Keratinocyte (primary cell): Measurements from ENCODE around the gene CTSA. TPM values are rescaled to one million over a fixed set of nuclear protein-coding genes. Genes with fewer than 3 reads are reported as not detected.

Source experiments
- DNase-seq: peaks from one replicate; pipeline ENCODE4 v3.0.0-alpha.2; 2011; ENCODE audit warnings: low read depth, missing footprints, low spot score
- FAIRE-seq: peaks from 2 replicates; lab custom pipeline; 2011; peaks lifted over from hg19 to GRCh38; lab: Jason Lieb, UNC
- H2AFZ ChIP-seq: 2 replicates; pipeline ENCODE4 v1.6.0; 2012; ENCODE audit warnings: low read length, control low read depth, inconsistent platforms; ENCODE audit not compliant: control insufficient read depth
- H3K27ac ChIP-seq: 2 replicates; pipeline ENCODE4 v1.5.1; 2011; ENCODE audit warnings: low read length; ENCODE audit not compliant: control insufficient read depth, insufficient read depth
- H3K27me3 ChIP-seq: 3 replicates; pipeline ENCODE4 v1.6.0; 2011; ENCODE audit warnings: low read length; ENCODE audit not compliant: control insufficient read depth, insufficient read depth; ENCODE audit errors: extremely low read depth
- H3K36me3 ChIP-seq, 2 experiments: 2 replicates in 1 of 2; 3 replicates in 1 of 2; pipeline ENCODE4 v1.5.1; 2011; ENCODE audit warnings: low read length in 2 of 2, mild to moderate bottlenecking in 1 of 2; ENCODE audit not compliant: control insufficient read depth in 2 of 2, insufficient read depth in 2 of 2; ENCODE audit errors: extremely low read depth in 1 of 2
- H3K4me1 ChIP-seq: 3 replicates; pipeline ENCODE4 v1.5.1; 2011; ENCODE audit warnings: low read length; ENCODE audit not compliant: control insufficient read depth, insufficient read depth; ENCODE audit errors: extremely low read depth
- H3K4me2 ChIP-seq: 3 replicates; pipeline ENCODE4 v1.6.0; 2011; ENCODE audit warnings: low read depth, low read length; ENCODE audit not compliant: control insufficient read depth, insufficient read depth; ENCODE audit errors: extremely low read depth
- H3K4me3 ChIP-seq, 3 experiments: fragments of 200-600 bp in 1 of 3; sonication (generic) in 1 of 3; 2 replicates in 2 of 3; 3 replicates in 1 of 3; pipeline ENCODE4 v1.5.1; 2011 to 2016; ENCODE audit warnings: low read length in 3 of 3, mild to moderate bottlenecking in 3 of 3, control low read depth in 2 of 3, inconsistent platforms in 1 of 3, low read depth in 1 of 3, mixed read lengths in 1 of 3, mixed run types in 1 of 3, moderate library complexity in 1 of 3; ENCODE audit not compliant: control insufficient read depth in 2 of 3, insufficient read depth in 2 of 3; ENCODE audit errors: extremely low read depth in 1 of 3
- H3K79me2 ChIP-seq: 2 replicates; pipeline ENCODE4 v1.6.0; 2012; ENCODE audit warnings: low read length; ENCODE audit not compliant: control insufficient read depth, insufficient read depth
- H3K9ac ChIP-seq: 3 replicates; pipeline ENCODE4 v1.6.0; 2011; ENCODE audit warnings: low read length; ENCODE audit not compliant: control insufficient read depth, insufficient read depth; ENCODE audit errors: extremely low read depth
- H3K9me1 ChIP-seq: 3 replicates; pipeline ENCODE4 v1.6.0; 2011; ENCODE audit warnings: low read length; ENCODE audit not compliant: control insufficient read depth, insufficient read depth; ENCODE audit errors: extremely low read depth
- H3K9me3 ChIP-seq: 2 replicates; pipeline ENCODE4 v1.5.1; 2012; ENCODE audit warnings: low read depth, low read length; ENCODE audit not compliant: control insufficient read depth
- H4K20me1 ChIP-seq: 3 replicates; pipeline ENCODE4 v1.6.0; 2011; ENCODE audit warnings: low read length; ENCODE audit not compliant: control insufficient read depth, insufficient read depth; ENCODE audit errors: extremely low read depth
- CTCF ChIP-seq, 3 experiments: IDR thresholded peaks in 1 of 3; conservative IDR thresholded peaks in 1 of 3; optimal IDR thresholded peaks in 1 of 3; 2 replicates in 2 of 3; 3 replicates in 1 of 3; pipeline versions ENCODE3 to v1.5.1; 2011; ENCODE audit warnings: low read length in 3 of 3, mild to moderate bottlenecking in 3 of 3, moderate library complexity in 2 of 3, control low read depth in 1 of 3, inconsistent platforms in 1 of 3; ENCODE audit not compliant: insufficient read depth in 2 of 3; ENCODE audit errors: extremely low read depth in 1 of 3
- EZH2 ChIP-seq: IDR thresholded peaks from one replicate; pipeline ENCODE4 v1.6.1; 2012; ENCODE audit warnings: inconsistent platforms, mild to moderate bottlenecking, low read length, moderate library complexity
- dilution Hi-C: fragments of 300-500 bp; cut with MboI; formaldehyde crosslinking; loops from one replicate; pipeline ENCODE4 v1.7.0; 2020; ENCODE audit warnings: low sequenced_read_pairs; ENCODE audit not compliant: extremely low pct_ligation_motif_present
- polyA plus RNA-seq, 5 experiments: library from polyadenylated mRNA; depleted of rRNA in 3 of 5; stranded (reverse) in 3 of 5; stranded (forward) in 1 of 5; unstranded in 1 of 5; fragments of >200 nt; gene quantifications; 1 replicate in 1 of 5; 2 replicates in 3 of 5; 3 replicates in 1 of 5; pipeline versions ENCODE4 v1.2.1 to v1.2.3, GENCODE V29; 2011 to 2012; ENCODE audit warnings: missing spikeins in 2 of 5, low read depth in 1 of 5, low replicate concordance in 1 of 5

CTSA gene
- polyA plus RNA-seq, 1 donor (not counting 4 experiments of a cell fraction or from before 2014, with no cell fraction given), result 38.6 TPM

DNA sequence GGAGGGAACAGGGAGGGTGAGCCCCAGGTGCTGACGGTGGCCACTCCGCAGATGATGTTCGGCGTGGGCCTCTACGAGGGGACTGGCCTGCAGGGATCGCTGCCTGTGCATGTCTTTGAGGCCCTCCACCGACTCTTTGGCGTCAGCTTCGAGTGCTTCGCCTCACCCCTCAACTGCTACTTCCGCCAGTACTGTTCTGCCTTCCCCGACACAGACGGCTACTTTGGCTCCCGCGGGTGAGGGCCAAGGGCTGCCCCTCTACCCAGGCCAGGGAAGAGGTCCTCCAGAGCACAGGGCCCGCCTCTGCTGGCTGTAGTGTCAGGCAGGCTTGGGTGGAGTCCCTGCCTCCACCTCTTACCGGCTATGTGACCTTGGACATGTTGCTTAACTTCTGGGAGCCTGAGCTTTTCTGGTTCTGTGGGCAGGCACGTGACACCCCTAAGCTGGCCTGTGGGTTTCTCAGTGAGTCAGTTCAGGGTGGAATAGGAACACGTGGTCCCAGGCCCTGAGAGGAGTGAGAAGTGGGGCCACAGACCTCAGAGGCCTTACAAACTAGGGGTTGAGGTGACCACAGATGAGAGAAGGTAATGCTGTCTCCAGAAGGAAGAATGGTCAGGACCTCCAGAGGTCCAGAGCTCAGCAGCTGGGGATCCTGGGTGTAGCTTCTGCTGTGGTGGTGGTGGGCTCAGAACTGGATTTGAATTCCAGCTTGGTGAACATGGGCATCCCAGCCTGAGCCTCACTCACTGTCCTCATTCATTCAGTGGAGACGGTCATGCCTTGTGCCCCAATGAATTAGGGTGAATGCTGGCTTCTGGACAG, 55.2 kb downstream of the CTSA start:
- no peak for FAIRE-seq
- dilution Hi-C loops, result no loop called here
- no peak overlapping the region for H3K4me3 ChIP-seq
- no peaks in the 10 kb centered on the region for H3K27me3 ChIP-seq
- peaks cover 49 to 57% of the 10 kb centered on the region in 2 experiments for H3K36me3 ChIP-seq
- H3K4me1 ChIP-seq, result peaks cover 16% of the 10 kb centered on the region
- H3K27ac ChIP-seq, result no peak overlapping the region
- no peaks in the 10 kb centered on the region for H3K9me1 ChIP-seq
- no peak for TF ChIP-seq CTCF (optimal IDR thresholded peaks at IDR 0.05 in 1 of 3, IDR thresholded peaks at IDR 0.05 in 1 of 3, conservative IDR thresholded peaks at IDR 0.05 in 1 of 3; ENCODE audit: extremely low read depth in 1 of 3, insufficient read depth in 2 of 3, low read length in 3 of 3)
- no peak for TF ChIP-seq EZH2
- no peak overlapping the region for H3K9ac ChIP-seq
- H3K4me2 ChIP-seq, result no peak overlapping the region
- no peaks in the 10 kb centered on the region for H3K9me3 ChIP-seq
- no peaks in the 10 kb centered on the region for H4K20me1 ChIP-seq
- no peaks in the 10 kb centered on the region for H3K79me2 ChIP-seq
- no peak for DNase-seq
- no peak overlapping the region for H2AFZ ChIP-seq

DNA sequence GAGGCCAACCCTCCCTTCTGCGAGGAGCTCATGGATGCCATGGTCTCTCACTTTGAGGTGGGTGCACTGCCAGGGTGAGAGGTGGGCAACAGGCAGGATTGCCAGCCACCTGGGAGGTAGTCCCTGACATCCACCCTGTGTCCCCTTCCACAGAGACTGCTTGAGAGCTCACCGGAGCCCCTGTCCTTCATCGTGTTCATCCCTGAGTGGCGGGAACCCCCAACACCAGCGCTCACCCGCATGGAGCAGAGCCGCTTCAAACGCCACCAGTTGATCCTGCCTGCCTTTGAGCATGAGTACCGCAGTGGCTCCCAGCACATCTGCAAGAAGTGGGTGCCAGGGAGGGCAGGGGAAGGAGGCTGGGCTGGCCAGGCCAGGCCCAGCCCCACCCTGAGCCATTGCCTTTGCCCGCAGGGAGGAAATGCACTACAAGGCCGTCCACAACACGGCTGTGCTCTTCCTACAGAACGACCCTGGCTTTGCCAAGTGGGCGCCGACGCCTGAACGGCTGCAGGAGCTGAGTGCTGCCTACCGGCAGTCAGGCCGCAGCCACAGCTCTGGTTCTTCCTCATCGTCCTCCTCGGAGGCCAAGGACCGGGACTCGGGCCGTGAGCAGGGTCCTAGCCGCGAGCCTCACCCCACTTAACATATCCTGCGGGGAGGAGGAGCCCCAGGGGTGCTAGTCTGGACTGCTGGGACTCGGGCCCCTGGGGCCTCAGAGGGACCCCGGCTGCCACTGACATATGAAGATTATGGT, 56.2 kb downstream of the CTSA start:
- FAIRE-seq, result no peak
- H3K36me3 ChIP-seq, result peaks cover 49 to 65% of the 10 kb centered on the region in 2 experiments

More for the DNA sequence above, 56.2 kb downstream of the CTSA start:
- H3K4me3 ChIP-seq, result no peak overlapping the region
- no peaks in the 10 kb centered on the region for H3K9me3 ChIP-seq
- H2AFZ ChIP-seq, result no peak overlapping the region
- no peaks in the 10 kb centered on the region for H4K20me1 ChIP-seq
- no peak overlapping the region for H3K27ac ChIP-seq
- DNase-seq, result no peak
- H3K79me2 ChIP-seq, result no peaks in the 10 kb centered on the region
- no peak overlapping the region for H3K4me2 ChIP-seq
- peaks cover 16% of the 10 kb centered on the region for H3K4me1 ChIP-seq
- H3K9me1 ChIP-seq, result no peaks in the 10 kb centered on the region
- TF ChIP-seq EZH2 (no peak), CTCF (optimal IDR thresholded peaks at IDR 0.05 in 1 of 3, IDR thresholded peaks at IDR 0.05 in 1 of 3, conservative IDR thresholded peaks at IDR 0.05 in 1 of 3; ENCODE audit: extremely low read depth in 1 of 3, insufficient read depth in 2 of 3, low read length in 3 of 3) (no peak)
- dilution Hi-C loops, result no loop called here
- H3K27me3 ChIP-seq, result no peaks in the 10 kb centered on the region
- H3K9ac ChIP-seq, result no peak overlapping the region
